H1 (cell line): ENCODE results near the gene TREM1. TPM values are rescaled to one million over a fixed set of nuclear protein-coding genes. Genes with fewer than 3 reads are reported as not detected.

Experiments used
- ATF3 ChIP-seq: IDR thresholded peaks from 2 replicates; pipeline ENCODE4 v1.6.1; 2011; ENCODE audit warnings: low read depth, mild to moderate bottlenecking, low read length; ENCODE audit not compliant: insufficient read depth
- EP300 ChIP-seq, 2 experiments: IDR thresholded peaks; 1 replicate in 1 of 2; 2 replicates in 1 of 2; pipeline ENCODE4 v1.6.1; 2011 to 2012; ENCODE audit warnings: low read depth in 2 of 2, low read length in 2 of 2, mild to moderate bottlenecking in 2 of 2, borderline replicate concordance in 1 of 2, inconsistent platforms in 1 of 2, moderate library complexity in 1 of 2
- NRF1 ChIP-seq: IDR thresholded peaks from 2 replicates; pipeline ENCODE4 v1.6.1; 2011; ENCODE audit warnings: mild to moderate bottlenecking, low read depth, low read length, improper control_type of control experiment
- POU5F1 ChIP-seq: IDR thresholded peaks from 2 replicates; pipeline ENCODE4 v1.6.1; 2011; ENCODE audit warnings: low read depth, mild to moderate bottlenecking, low read length, moderate library complexity
- polyA plus RNA-seq, 7 experiments: library from polyadenylated mRNA; depleted of rRNA in 3 of 7; stranded (reverse) in 5 of 7; unstranded in 2 of 7; fragments of >200 nt in 5 of 7; fragments of 200-250 nt in 2 of 7; gene quantifications; 1 replicate in 5 of 7; 2 replicates in 1 of 7; 4 replicates in 1 of 7; pipeline versions ENCODE4 v1.2.1 to v1.2.3, GENCODE V29; 2011 to 2013; ENCODE audit warnings: missing spikeins in 2 of 7, mixed read lengths in 2 of 7
- total RNA-seq: library from RNA; stranded (reverse); fragmentation: NEBNext Ultra II Directional; extraction: Animal tissue kit (Norgen Biotek cat#: 25700); gene quantifications from 2 replicates; pipeline ENCODE4 v1.2.1, GENCODE V29; 2021

The TREM1 gene
- total and polyA plus RNA-seq, 2 of the 8 experiments (the other 6 are each of a cell fraction or from before 2014, with no cell fraction given), result not detected

GRCh38 chr6:41315203-41315602, 28.7 kb upstream of the TREM1 start (continued):
- no peak for TF ChIP-seq ATF3
- TF ChIP-seq NRF1, result no peak
- TF ChIP-seq POU5F1, result no peak
- TF ChIP-seq EP300 (IDR thresholded peaks at IDR 0.05; ENCODE audit: borderline replicate concordance in 1 of 2, low read depth in 2 of 2, low read length in 2 of 2), result no peak
